CD4-positive, alpha-beta T cell treated with Interleukin-6 for 4 hours (primary cell): ENCODE results near the gene FXYD2.
A peak's percentile ranks its signal among the peaks of the same experiment; 100 is the strongest.
"Not testable (repeated sequence)": the region's sequence is repeated elsewhere in the genome, so short reads cannot be mapped to it uniquely, and the experiment has no call there.

ENCODE experiments used
- DNase-seq: peaks from one replicate; pipeline ENCODE4 v3.0.0-alpha.2; 2020; ENCODE audit warnings: mixed read lengths

FXYD2 gene

GRCh38 chr11:117819096-117820040, 5.2 kb downstream of the FXYD2 start:
- no peak for DNase-seq

GRCh38 chr11:117818041-117818873, 6.3 kb downstream of the FXYD2 start:
- DNase-seq: peak; percentile 30

- peak; percentile 86 for DNase-seq
These were observed 7.0 kb downstream of the FXYD2 start for GRCh38 chr11:117817368-117818040.

- no peak for DNase-seq
These were observed 7.6 kb downstream of the FXYD2 start for GRCh38 chr11:117816846-117817367.

GRCh38 chr11:117816151-117816741, 8.3 kb downstream of the FXYD2 start:
- no peak for DNase-seq

- DNase-seq: peak; percentile 67
These were observed 9.2 kb downstream of the FXYD2 start for GRCh38 chr11:117815262-117815803.

- DNase-seq: peak; percentile 95
These were observed 9.7 kb downstream of the FXYD2 start for GRCh38 chr11:117814766-117815261.

GRCh38 chr11:117814204-117814765, 10.3 kb downstream of the FXYD2 start:
- peak; percentile 24 for DNase-seq

GRCh38 chr11:117810056-117810451, 14.5 kb downstream of the FXYD2 start:
- not testable (repeated sequence) for DNase-seq

- peak; percentile 54 for DNase-seq
These were observed 15.1 kb downstream of the FXYD2 start for GRCh38 chr11:117809236-117810055.

GRCh38 chr11:117808784-117809183, 15.8 kb downstream of the FXYD2 start:
- DNase-seq: no peak

GRCh38 chr11:117807482-117808327, 16.8 kb downstream of the FXYD2 start:
- peak; percentile 84 for DNase-seq

GRCh38 chr11:117806846-117807245, 17.7 kb downstream of the FXYD2 start:
- no peak for DNase-seq

- no peak for DNase-seq
These were observed 19.5 kb downstream of the FXYD2 start for GRCh38 chr11:117805045-117805444.

- DNase-seq: no peak
These were observed 20.6 kb downstream of the FXYD2 start for GRCh38 chr11:117803896-117804295.

GRCh38 chr11:117799634-117800033, 24.9 kb downstream of the FXYD2 start:
- no peak for DNase-seq

GRCh38 chr11:117796872-117797529, 27.5 kb downstream of the FXYD2 start, which contains the start of gene DSCAML1:
TSS of gene DSCAML1 (minus strand) at chr11:117797216. CDS start at chr11:117797079, 137 bp downstream.
- DNase-seq: peak; percentile 56

GRCh38 chr11:117796456-117796871, 28.1 kb downstream of the FXYD2 start:
- DNase-seq: no peak
